Thoracic aorta (tissue), 2 donors: ENCODE data around the gene RICTOR. TPM values are rescaled to one million over a fixed set of nuclear protein-coding genes. Genes with fewer than 3 reads are reported as not detected.
"Not testable (repeated sequence)": the region's sequence is repeated elsewhere in the genome, so short reads cannot be mapped to it uniquely, and the experiment has no call there.

ENCODE experiments used
- ATAC-seq: fragments of 150-250 bp; one replicate; pipeline ENCODE4 v1.8.0; 2017; ENCODE audit warnings: low read depth; ENCODE audit not compliant: insufficient number of reproducible peaks, low FRiP score
- DNase-seq: peaks from one replicate; pipeline ENCODE4 v3.0.0-alpha.2; 2020; ENCODE audit warnings: low spot score
- H3K27ac ChIP-seq, 2 donors: fragments of 200-600 bp; sonication (generic); 1 replicate in 1 of 2; 2 replicates in 1 of 2; pipeline ENCODE4 v1.5.1; 2016; ENCODE audit warnings: mild to moderate bottlenecking in 2 of 2, moderate library complexity in 2 of 2
- H3K27me3 ChIP-seq: fragments of 200-600 bp; sonication (generic); replicated peaks from 2 replicates; pipeline ENCODE4 v1.6.0; 2016; ENCODE audit warnings: mild to moderate bottlenecking; ENCODE audit not compliant: insufficient read depth
- H3K36me3 ChIP-seq: fragments of 200-600 bp; sonication (generic); one replicate; pipeline ENCODE4 v1.5.1; 2016
- H3K4me1 ChIP-seq, 2 donors: fragments of 200-600 bp; sonication (generic); 1 replicate in 1 of 2; 2 replicates in 1 of 2; pipeline versions ENCODE4 v1.5.1 to v1.6.0; 2016; ENCODE audit warnings: low read depth in 2 of 2, mild to moderate bottlenecking in 1 of 2; ENCODE audit not compliant: control insufficient read depth in 1 of 2
- H3K4me3 ChIP-seq: fragments of 200-600 bp; sonication (generic); 2 replicates; pipeline ENCODE4 v1.5.1; 2016; ENCODE audit warnings: mild to moderate bottlenecking
- H3K9me3 ChIP-seq: fragments of 200-600 bp; sonication (generic); 2 replicates; pipeline ENCODE4 v1.5.1; 2016
- total RNA-seq, 2 donors: library from RNA; depleted of rRNA; stranded (reverse); fragments of >200 nt; gene quantifications; one replicate each; pipeline versions ENCODE4 v1.1.0 to v1.2.3, GENCODE V29; 2016
- TF ChIP-seq, protein P1 (sequence below): fragments of 200-600 bp; sonication (generic); IDR thresholded peaks from one replicate; pipeline ENCODE4 v1.5.1; 2019; ENCODE audit warnings: antibody characterized with exemption

Gene RICTOR
- total RNA-seq, 2 donors from 2014 or later: 35.6 to 50.4 TPM

DNA sequence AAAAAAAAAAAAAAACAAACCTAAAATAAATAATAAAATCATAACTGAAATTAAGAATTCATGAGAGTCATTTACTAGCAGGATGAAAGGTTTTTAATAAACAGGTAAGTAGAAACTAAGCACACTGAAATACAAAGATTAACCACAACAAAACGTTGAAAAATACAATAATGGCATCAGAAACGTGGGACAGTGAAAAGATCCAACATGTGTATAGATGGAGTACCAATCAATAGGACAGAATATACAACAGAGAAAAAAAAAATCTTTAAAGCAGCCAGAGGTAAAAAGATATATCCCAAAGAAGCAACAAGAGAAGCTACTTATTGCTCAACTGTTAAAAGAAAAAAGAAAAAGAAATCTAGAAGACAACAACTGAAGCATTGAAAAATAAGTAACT, 75.2 kb downstream of the RICTOR start:
- H3K9me3 ChIP-seq: no peaks in the 10 kb centered on the region
- no peaks in the 10 kb centered on the region for H3K27me3 ChIP-seq
- H3K4me1 ChIP-seq: no peaks in the 10 kb centered on the region
- DNase-seq: no peak
- no peak overlapping the region for H3K4me3 ChIP-seq
- no peaks in the 10 kb centered on the region for H3K36me3 ChIP-seq
- H3K27ac ChIP-seq: no peak overlapping the region
- TF ChIP-seq, protein P1, sequence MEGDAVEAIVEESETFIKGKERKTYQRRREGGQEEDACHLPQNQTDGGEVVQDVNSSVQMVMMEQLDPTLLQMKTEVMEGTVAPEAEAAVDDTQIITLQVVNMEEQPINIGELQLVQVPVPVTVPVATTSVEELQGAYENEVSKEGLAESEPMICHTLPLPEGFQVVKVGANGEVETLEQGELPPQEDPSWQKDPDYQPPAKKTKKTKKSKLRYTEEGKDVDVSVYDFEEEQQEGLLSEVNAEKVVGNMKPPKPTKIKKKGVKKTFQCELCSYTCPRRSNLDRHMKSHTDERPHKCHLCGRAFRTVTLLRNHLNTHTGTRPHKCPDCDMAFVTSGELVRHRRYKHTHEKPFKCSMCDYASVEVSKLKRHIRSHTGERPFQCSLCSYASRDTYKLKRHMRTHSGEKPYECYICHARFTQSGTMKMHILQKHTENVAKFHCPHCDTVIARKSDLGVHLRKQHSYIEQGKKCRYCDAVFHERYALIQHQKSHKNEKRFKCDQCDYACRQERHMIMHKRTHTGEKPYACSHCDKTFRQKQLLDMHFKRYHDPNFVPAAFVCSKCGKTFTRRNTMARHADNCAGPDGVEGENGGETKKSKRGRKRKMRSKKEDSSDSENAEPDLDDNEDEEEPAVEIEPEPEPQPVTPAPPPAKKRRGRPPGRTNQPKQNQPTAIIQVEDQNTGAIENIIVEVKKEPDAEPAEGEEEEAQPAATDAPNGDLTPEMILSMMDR: no peak
- ATAC-seq: no peak

DNA sequence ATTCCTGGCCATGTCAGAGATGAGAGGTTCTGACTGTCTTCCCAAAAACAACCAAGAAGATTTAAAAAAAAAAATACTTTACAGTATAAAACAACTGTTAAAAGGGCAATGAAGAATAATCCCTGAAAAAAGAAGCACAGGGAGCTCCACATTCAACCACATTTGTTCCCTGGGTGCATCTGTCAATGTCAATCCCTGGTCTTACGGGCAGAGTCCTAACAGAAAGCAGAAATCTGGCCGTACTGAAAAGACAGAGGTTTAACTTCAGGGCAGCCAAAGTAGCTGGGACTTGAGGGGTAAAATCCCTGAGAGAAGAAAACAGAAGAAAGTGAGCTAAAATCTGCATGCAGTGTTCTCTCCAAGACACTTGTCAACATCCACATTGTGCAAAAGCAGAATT, 76.6 kb downstream of the RICTOR start:
- Histone ChIP-seq H3K4me3 (no peak overlapping the region), H3K27me3 (no peaks in the 10 kb centered on the region), H3K9me3 (no peaks in the 10 kb centered on the region), H3K4me1 (no peaks in the 10 kb centered on the region), H3K27ac (no peak overlapping the region), H3K36me3 (no peaks in the 10 kb centered on the region)
- TF ChIP-seq, protein P1: no peak
- DNase-seq (no peak), ATAC-seq (no peak)

DNA sequence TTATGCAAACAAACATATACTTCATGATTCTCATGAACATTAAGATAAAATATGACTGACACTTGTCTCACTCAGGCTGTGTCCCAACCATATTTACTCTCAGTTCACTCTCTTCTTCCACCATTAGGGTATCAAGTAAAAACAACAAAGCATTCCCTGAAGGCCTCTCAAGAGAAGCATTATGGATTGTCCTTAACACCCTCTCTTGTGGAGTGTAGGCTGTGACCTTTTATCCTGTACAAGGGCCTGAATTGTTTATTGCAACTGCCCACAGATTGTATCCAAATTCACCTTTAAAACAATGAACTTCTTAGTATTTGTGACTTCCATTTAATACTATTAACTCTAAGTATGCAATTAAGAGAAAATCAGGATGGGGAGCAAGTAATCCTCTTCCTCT, 78.1 kb downstream of the RICTOR start:
- Histone ChIP-seq H3K4me3 (no peak overlapping the region), H3K27ac (no peak overlapping the region), H3K36me3 (no peaks in the 10 kb centered on the region), H3K4me1 (no peaks in the 10 kb centered on the region), H3K9me3 (no peaks in the 10 kb centered on the region), H3K27me3 (no peaks in the 10 kb centered on the region)
- TF ChIP-seq, protein P1: no peak
- ATAC-seq: no peak
- no peak for DNase-seq

DNA sequence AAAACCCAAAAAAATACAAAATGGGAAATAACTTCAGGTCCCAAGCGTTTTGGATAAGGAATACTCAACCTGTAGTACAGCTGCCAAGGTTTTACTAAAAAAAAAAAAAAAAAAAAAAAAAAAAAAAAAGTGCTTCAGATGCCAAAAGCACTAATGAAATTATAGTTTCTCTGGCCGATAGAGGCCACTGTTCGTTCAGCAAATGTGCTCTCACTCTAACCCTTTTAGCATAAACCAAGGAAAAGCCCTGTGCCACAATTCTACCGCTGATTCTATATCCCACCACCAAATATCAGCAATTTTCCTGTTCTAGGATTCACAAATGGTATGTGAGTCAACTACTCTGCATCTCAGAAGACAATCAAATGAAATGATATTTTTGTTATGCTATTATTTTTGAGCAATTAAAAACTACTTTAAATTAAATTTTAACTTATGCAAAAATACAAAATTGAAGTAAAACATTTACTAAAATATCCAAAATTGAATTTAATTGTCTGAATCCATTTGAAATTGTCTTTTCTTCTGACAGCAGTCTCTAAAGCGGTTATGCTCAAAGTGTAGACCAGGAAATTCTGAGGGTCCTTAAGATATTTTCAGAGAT, 79.8 kb downstream of the RICTOR start:
- no peak for ATAC-seq
- no peaks in the 10 kb centered on the region for H3K4me1 ChIP-seq
- peaks cover 5% of the 10 kb centered on the region for H3K36me3 ChIP-seq
- TF ChIP-seq, protein P1: peak; percentile 31
- no peak for DNase-seq
- no peaks in the 10 kb centered on the region for H3K27me3 ChIP-seq
- no peak overlapping the region for H3K4me3 ChIP-seq
- H3K9me3 ChIP-seq: no peaks in the 10 kb centered on the region
- no peak overlapping the region for H3K27ac ChIP-seq

DNA sequence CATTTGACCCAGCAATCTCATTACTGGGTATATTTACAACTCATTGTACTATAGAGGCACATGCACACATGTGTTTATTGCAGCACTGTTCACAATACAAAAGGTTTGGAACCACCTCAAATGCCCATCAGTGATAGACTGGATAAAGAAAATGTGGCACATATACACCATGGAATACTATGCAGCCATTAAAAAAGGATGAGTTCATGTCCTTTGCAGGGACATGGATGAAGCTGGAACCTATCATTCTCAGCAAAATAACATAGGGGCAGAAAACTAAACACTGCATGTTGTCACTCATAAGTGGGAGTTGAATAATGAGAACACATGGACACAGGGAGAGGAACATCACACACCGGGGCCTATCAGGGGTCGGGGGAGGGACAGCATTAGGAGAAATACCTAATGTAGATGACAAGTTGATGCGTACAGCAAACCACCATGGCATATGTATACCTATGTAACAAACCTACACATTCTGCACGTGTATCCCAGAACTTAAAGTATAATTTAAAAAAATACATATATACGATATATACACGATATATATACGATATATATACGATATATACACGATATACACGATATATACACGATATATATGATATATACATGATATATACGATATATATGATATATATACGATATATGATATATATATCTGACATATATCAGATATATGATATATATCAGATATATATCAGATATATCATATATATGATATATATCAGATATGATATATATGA, 84.1 kb downstream of the RICTOR start:
- H3K27ac ChIP-seq, H3K4me3 ChIP-seq, ATAC-seq, H3K9me3 ChIP-seq, H3K27me3 ChIP-seq, H3K4me1 ChIP-seq, DNase-seq: not testable (repeated sequence)
- H3K36me3 ChIP-seq: peaks cover 23% of the 10 kb centered on the region
